Naive thymus-derived CD4-positive, alpha-beta T cell (primary cell): ENCODE data around the gene CFAP74. TPM values are rescaled to one million over a fixed set of nuclear protein-coding genes. Genes with fewer than 3 reads are reported as not detected.

Experiments
- ATAC-seq: fragments of 150-1000 bp; cut with Tn5 transposase; 2 replicates; pipeline ENCODE4 v1.10.0; 2021; ENCODE audit warnings: mild to moderate bottlenecking, moderate library complexity
- CTCF ChIA-PET: fragments of 350-600 bp; sonication (Branson Sonifier 250); formaldehyde crosslinking; loops from one replicate; lab custom pipeline; 2021; ENCODE audit warnings: antibody characterized with exemption; lab: Charles Lee
- POLR2A ChIA-PET: fragments of 350-600 bp; sonication (Branson Sonifier 250); formaldehyde crosslinking; loops from one replicate; lab custom pipeline; 2021; ENCODE audit warnings: antibody characterized with exemption, inconsistent platforms; lab: Charles Lee
- DNase-seq, 9 donors: peaks; one replicate each; pipeline versions ENCODE4 v3.0.0 to v3.0.0-alpha.2; 2020 to 2022; ENCODE audit warnings: mixed read lengths in 1 of 9
- H3K27ac ChIP-seq: one replicate; pipeline ENCODE4 v1.7.0; 2013; ENCODE audit warnings: mild to moderate bottlenecking, low read depth, low read length, moderate library complexity
- H3K27me3 ChIP-seq, 2 donors: one replicate each; pipeline ENCODE4 v1.7.0; 2013; ENCODE audit warnings: low read length in 2 of 2, mild to moderate bottlenecking in 2 of 2, moderate library complexity in 2 of 2; ENCODE audit not compliant: control insufficient read depth in 2 of 2, insufficient read depth in 2 of 2
- H3K36me3 ChIP-seq, 3 experiments: 1 replicate in 2 of 3; 2 replicates in 1 of 3; pipeline ENCODE4 v1.7.0; 2013; ENCODE audit warnings: low read length in 3 of 3, mild to moderate bottlenecking in 3 of 3, moderate library complexity in 1 of 3; ENCODE audit not compliant: insufficient read depth in 3 of 3, control insufficient read depth in 2 of 3
- H3K4me1 ChIP-seq, 2 donors: one replicate each; pipeline ENCODE4 v1.7.0; 2013; ENCODE audit warnings: low read length in 2 of 2, mild to moderate bottlenecking in 2 of 2, moderate library complexity in 1 of 2; ENCODE audit not compliant: control insufficient read depth in 2 of 2, insufficient read depth in 2 of 2
- H3K4me3 ChIP-seq: 2 replicates; pipeline ENCODE4 v1.7.0; 2013; ENCODE audit warnings: mild to moderate bottlenecking, low read length
- H3K9me3 ChIP-seq, 3 experiments: 1 replicate in 2 of 3; 2 replicates in 1 of 3; pipeline ENCODE4 v1.7.0; 2013; ENCODE audit warnings: low read length in 3 of 3; ENCODE audit not compliant: control insufficient read depth in 2 of 3
- H3K27ac Mint-ChIP-seq, 9 donors: one replicate each; pipeline ENCODE4 v1.8.0; 2020 to 2022; ENCODE audit warnings: mixed read lengths in 9 of 9, mild to moderate bottlenecking in 8 of 9, moderate library complexity in 5 of 9, inconsistent platforms in 2 of 9
- H3K27me3 Mint-ChIP-seq, 5 donors: one replicate each; pipeline ENCODE4 v1.8.0; 2021 to 2022; ENCODE audit warnings: mixed read lengths in 5 of 5, mild to moderate bottlenecking in 1 of 5
- H3K36me3 Mint-ChIP-seq, 5 donors: one replicate each; pipeline ENCODE4 v1.8.0; 2020 to 2022; ENCODE audit warnings: mixed read lengths in 5 of 5, mild to moderate bottlenecking in 3 of 5, inconsistent platforms in 1 of 5
- H3K4me1 Mint-ChIP-seq, 7 donors: one replicate each; pipeline ENCODE4 v1.8.0; 2020 to 2022; ENCODE audit warnings: mixed read lengths in 7 of 7, mild to moderate bottlenecking in 3 of 7, inconsistent platforms in 1 of 7
- H3K4me3 Mint-ChIP-seq, 10 donors: one replicate each; pipeline ENCODE4 v1.8.0; 2020 to 2022; ENCODE audit warnings: mild to moderate bottlenecking in 10 of 10, mixed read lengths in 10 of 10, moderate library complexity in 6 of 10, inconsistent platforms in 2 of 10
- H3K9me3 Mint-ChIP-seq, 11 donors: one replicate each; pipeline ENCODE4 v1.8.0; 2020 to 2022; ENCODE audit warnings: mixed read lengths in 11 of 11, mild to moderate bottlenecking in 4 of 11, inconsistent platforms in 1 of 11, moderate library complexity in 1 of 11
- intact Hi-C, 2 donors: fragments of 100-400 bp; cut with micrococcal nuclease; formaldehyde crosslinking; loops; one replicate each; pipeline ENCODE4 v1.15.1; 2023
- polyA plus RNA-seq, 2 donors: library from polyadenylated mRNA; unstranded; fragments of 300-500 nt; fragmentation: Illumina TruSeq; gene quantifications; one replicate each; pipeline ENCODE4 v1.2.3, GENCODE V29; 2021
- total RNA-seq, 6 experiments: library from RNA in 5 of 6; stranded (reverse) in 5 of 6; gene quantifications; 1 replicate in 5 of 6; 2 replicates in 1 of 6; pipeline ENCODE4 v1.2.3 and lab custom pipeline; 2021 to 2026

The CFAP74 gene
- total and polyA plus RNA-seq, 7 experiments from 2014 or later: not detected

GRCh38 chr1:2014741-2015735, 11.5 kb upstream of the CFAP74 start:
- H3K4me3 ChIP-seq: no peak overlapping the region
- Mint-ChIP-seq H3K4me1 (peaks cover 0 to 17% (median 8%) of the 10 kb centered on the region in 7 donors), H3K27ac (no peak overlapping the region), H3K9me3 (peaks cover 0 to 2% (median 0%) of the 10 kb centered on the region in 11 donors), H3K27me3 (peaks cover 29 to 50% (median 46%) of the 10 kb centered on the region in 5 donors), H3K4me3 (no peak overlapping the region), H3K36me3 (peaks cover 0 to 3% (median 0%) of the 10 kb centered on the region in 5 donors)
- H3K36me3 ChIP-seq: no peaks in the 10 kb centered on the region
- no peak overlapping the region for H3K27ac ChIP-seq
- ChIA-PET POLR2A (no interaction called here), CTCF (no interaction called here)
- H3K27me3 ChIP-seq: peaks cover 0 to 7% of the 10 kb centered on the region in 2 donors
- no peaks in the 10 kb centered on the region for H3K9me3 ChIP-seq
- ATAC-seq (no peak), DNase-seq (no peak)
- intact Hi-C loops: no loop called here
- H3K4me1 ChIP-seq: no peaks in the 10 kb centered on the region

- Mint-ChIP-seq H3K36me3 (peaks cover 0 to 3% (median 0%) of the 10 kb centered on the region in 5 donors), H3K27me3 (peaks cover 28 to 50% (median 43%) of the 10 kb centered on the region in 5 donors), H3K9me3 (peaks cover 0 to 2% (median 0%) of the 10 kb centered on the region in 11 donors), H3K4me1 (peaks cover 0 to 13% (median 8%) of the 10 kb centered on the region in 7 donors), H3K27ac (no peak overlapping the region), H3K4me3 (no peak overlapping the region)
- H3K4me3 ChIP-seq: no peak overlapping the region
- H3K36me3 ChIP-seq: no peaks in the 10 kb centered on the region
- peaks cover 0 to 2% of the 10 kb centered on the region in 2 donors for H3K27me3 ChIP-seq
- H3K4me1 ChIP-seq: no peaks in the 10 kb centered on the region
- ChIA-PET POLR2A (no interaction called here), CTCF (no interaction called here)
- ATAC-seq (no peak), DNase-seq (no peak)
- intact Hi-C loops: no loop called here
- no peak overlapping the region for H3K27ac ChIP-seq
- no peaks in the 10 kb centered on the region for H3K9me3 ChIP-seq
Measured at GRCh38 chr1:2014181-2014580, 10.6 kb upstream of the CFAP74 start.

DNA sequence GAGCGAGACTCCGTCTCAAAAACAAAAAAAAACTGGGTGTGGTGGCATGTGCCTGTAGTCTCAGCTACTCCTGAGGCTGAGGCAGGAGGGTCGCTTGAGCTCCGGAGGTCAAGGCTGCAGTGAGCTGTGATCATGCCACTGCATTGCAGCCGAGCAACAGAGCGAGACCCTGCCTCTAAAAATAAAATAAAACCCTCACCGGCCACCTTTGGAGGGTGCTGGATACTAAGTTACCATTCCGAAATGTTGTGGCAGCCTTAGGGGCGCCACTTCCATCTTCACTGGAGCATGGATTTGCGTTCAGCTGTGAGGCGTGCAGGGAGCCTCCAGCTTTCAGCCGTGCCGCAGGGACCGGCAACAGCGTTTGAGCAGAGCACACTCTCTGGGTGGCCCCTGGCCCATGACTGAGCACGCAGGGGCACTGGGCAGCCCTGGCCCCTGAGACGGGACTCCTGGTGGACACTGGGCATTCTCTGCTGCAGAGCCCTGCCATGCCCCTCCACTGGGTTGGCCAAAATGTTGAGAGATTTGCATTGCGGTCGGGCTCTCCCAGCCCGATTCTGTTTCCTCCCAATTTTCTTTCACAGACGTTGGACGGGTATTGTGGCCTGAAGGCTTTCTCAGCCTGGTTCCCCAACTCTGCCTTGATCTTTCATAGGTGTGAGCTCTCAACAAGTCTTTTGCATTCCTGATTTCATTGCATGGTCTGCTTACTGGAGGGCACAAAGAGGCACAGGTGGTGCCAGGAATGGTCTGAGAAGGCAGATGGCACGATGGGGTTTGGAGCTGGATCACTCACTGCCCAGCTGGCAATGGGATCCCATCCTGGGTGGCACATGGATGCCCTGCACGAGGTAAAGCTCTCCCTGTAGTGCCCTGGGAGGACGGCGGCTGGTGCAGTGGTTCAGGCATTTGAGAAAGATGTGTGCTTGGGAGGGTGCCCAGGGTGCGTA, 5.8 kb upstream of the CFAP74 start:
- CTCF ChIA-PET: no interaction called here
- POLR2A ChIA-PET: no interaction called here
- H3K4me1 Mint-ChIP-seq: no peaks in the 10 kb centered on the region

DNA sequence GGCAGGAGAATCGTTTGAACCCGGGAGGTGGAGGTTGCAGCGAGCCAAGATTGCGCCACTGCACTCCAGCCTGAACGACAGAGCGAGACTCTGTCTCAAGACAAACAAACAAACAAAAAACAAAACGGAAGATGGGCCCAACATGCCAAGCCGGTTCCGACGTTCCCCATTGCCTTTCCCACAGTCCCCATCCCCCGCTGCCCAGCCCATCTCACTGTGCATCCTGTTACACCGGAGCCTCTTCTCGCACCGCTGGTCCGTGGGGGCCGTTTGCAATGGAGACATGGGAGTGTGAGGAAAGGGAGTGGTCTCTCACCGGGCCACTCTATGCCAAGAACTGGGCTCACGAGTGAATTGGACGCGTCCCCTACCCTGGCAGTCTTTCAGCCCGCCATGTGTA, 1.3 kb upstream of the CFAP74 start:
- Mint-ChIP-seq H3K9me3 (no peaks in the 10 kb centered on the region), H3K4me1 (no peaks in the 10 kb centered on the region), H3K36me3 (peaks cover 0 to 3% (median 0%) of the 10 kb centered on the region in 5 donors), H3K27ac (no peak overlapping the region), H3K4me3 (no peak overlapping the region), H3K27me3 (peaks cover 27 to 53% (median 46%) of the 10 kb centered on the region in 5 donors)
- no peak for ATAC-seq
- H3K36me3 ChIP-seq: no peaks in the 10 kb centered on the region
- DNase-seq: no peak
- CTCF ChIA-PET: no interaction called here
- H3K27me3 ChIP-seq: no peaks in the 10 kb centered on the region
- intact Hi-C loops: no loop called here
- POLR2A ChIA-PET: no interaction called here
- no peak overlapping the region for H3K27ac ChIP-seq
- no peak overlapping the region for H3K4me3 ChIP-seq
- no peaks in the 10 kb centered on the region for H3K9me3 ChIP-seq
- no peaks in the 10 kb centered on the region for H3K4me1 ChIP-seq

More for the DNA sequence above, 5.8 kb upstream of the CFAP74 start:
- Mint-ChIP-seq H3K36me3 (no peaks in the 10 kb centered on the region), H3K9me3 (no peaks in the 10 kb centered on the region), H3K4me3 (no peak overlapping the region), H3K27me3 (peaks cover 6 to 39% (median 22%) of the 10 kb centered on the region in 5 donors), H3K27ac (no peak overlapping the region)
- H3K27me3 ChIP-seq: no peaks in the 10 kb centered on the region
- intact Hi-C loops: no loop called here
- no peaks in the 10 kb centered on the region for H3K9me3 ChIP-seq
- DNase-seq: no peak
- no peaks in the 10 kb centered on the region for H3K36me3 ChIP-seq
- no peak for ATAC-seq
- no peak overlapping the region for H3K27ac ChIP-seq
- no peaks in the 10 kb centered on the region for H3K4me1 ChIP-seq
- no peak overlapping the region for H3K4me3 ChIP-seq

DNA sequence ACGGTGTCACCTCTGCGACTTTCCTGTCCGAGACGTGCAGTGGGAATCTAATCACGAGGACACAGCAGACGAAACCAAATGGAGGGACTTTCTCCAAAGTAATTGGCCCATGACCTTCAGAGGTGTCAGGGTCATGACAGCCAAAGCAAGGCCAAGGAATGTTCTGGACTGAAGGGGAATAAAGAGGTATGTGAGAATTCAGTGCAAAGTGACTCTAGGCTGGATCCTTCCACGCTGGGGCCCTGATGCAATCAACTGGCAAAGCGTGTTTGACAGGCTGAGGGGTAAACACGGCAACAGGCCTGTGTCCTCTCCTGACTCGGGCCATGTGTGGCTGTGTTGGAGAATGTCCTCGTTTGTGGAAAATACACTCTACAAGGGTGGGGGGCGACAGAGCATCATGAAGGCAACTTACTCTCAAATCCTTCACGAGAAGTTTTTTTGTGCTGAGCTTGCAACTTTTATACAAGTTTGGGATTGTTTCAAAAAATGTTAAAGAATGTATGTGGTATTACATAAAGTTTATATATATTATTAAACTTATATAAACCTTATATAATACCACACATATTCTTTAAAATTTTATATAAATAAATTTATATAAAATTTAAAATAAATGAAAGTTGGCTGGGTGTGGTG, 1.7 kb downstream of the CFAP74 start:
- Histone ChIP-seq H3K27ac (no peak overlapping the region), H3K4me1 (no peaks in the 10 kb centered on the region), H3K36me3 (no peaks in the 10 kb centered on the region), H3K9me3 (no peaks in the 10 kb centered on the region), H3K4me3 (no peak overlapping the region), H3K27me3 (no peaks in the 10 kb centered on the region)
- Mint-ChIP-seq H3K4me3 (no peak overlapping the region), H3K9me3 (no peaks in the 10 kb centered on the region), H3K27ac (peak overlapping the region in 1 of 9 donors; percentile 9), H3K4me1 (peaks cover 0 to 1% (median 0%) of the 10 kb centered on the region in 7 donors), H3K27me3 (peaks cover 31 to 65% (median 49%) of the 10 kb centered on the region in 5 donors), H3K36me3 (peaks cover 0 to 3% (median 0%) of the 10 kb centered on the region in 5 donors)
- ChIA-PET POLR2A (no interaction called here), CTCF (interaction anchor here (0.9 kb wide), 1 partner anchor 42 kb away, joined by 3 read pairs; no protein-coding TSS in a partner anchor)
- intact Hi-C loops: no loop called here
- no peak for ATAC-seq
- no peak for DNase-seq

DNA sequence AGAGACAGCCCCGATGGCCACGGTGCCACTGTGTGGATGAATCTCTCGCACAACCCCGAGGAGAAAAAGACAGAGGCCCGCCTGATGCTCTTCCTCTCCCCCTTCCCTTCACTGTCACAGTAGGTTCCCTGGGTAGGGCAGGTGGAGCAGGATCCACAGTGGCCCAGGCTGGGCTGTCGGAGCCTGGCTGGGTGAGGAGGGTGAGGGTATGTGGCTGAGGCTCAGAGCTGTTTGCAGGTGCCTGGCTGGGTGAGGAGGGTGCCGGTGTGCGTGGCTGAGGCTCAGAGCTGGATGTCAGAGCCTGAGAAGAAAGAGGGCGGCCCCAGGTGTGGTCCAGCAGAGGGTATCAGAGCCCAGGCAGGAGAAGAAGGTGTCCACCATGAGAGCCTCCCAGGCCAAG, 2.7 kb downstream of the CFAP74 start:
- H3K27me3 Mint-ChIP-seq: peaks cover 36 to 58% (median 49%) of the 10 kb centered on the region in 5 donors

More for the DNA sequence above, 2.7 kb downstream of the CFAP74 start:
- H3K27me3 ChIP-seq: no peaks in the 10 kb centered on the region
- no peaks in the 10 kb centered on the region for H3K4me1 ChIP-seq
- no peaks in the 10 kb centered on the region for H3K9me3 Mint-ChIP-seq
- no peak overlapping the region for H3K27ac ChIP-seq
- H3K36me3 Mint-ChIP-seq: peaks cover 0 to 3% (median 0%) of the 10 kb centered on the region in 5 donors
- H3K4me3 ChIP-seq: no peak overlapping the region
- no peak overlapping the region for H3K4me3 Mint-ChIP-seq
- DNase-seq (no peak), ATAC-seq (no peak)
- no peak overlapping the region for H3K27ac Mint-ChIP-seq
- ChIA-PET POLR2A (no interaction called here), CTCF (interaction anchor here (0.9 kb wide), 1 partner anchor 43 kb away, joined by 3 read pairs; no protein-coding TSS in a partner anchor)
- H3K4me1 Mint-ChIP-seq: peaks cover 1 to 6% (median 5%) of the 10 kb centered on the region in 7 donors
- intact Hi-C loops: no loop called here
- no peaks in the 10 kb centered on the region for H3K36me3 ChIP-seq
- no peaks in the 10 kb centered on the region for H3K9me3 ChIP-seq
